Tibial artery (tissue), 4 donors: ENCODE data around the gene ORC5.

Experiments used
- DNase-seq, 2 donors: peaks; one replicate each; pipeline ENCODE4 v3.0.0-alpha.2; 2019
- H3K27ac ChIP-seq, 2 donors: fragments of 200-600 bp; sonication (generic) in 1 of 2; 1 replicate in 1 of 2; 2 replicates in 1 of 2; pipeline ENCODE4 v1.5.1; 2018 to 2019; ENCODE audit warnings: mild to moderate bottlenecking in 1 of 2
- H3K27me3 ChIP-seq, 2 donors: fragments of 200-600 bp; sonication (generic) in 1 of 2; one replicate each; pipeline versions ENCODE4 v1.5.1 to v1.6.0; 2016 to 2019
- H3K36me3 ChIP-seq, 3 donors: fragments of 200-600 bp; sonication (generic) in 2 of 3; one replicate each; pipeline ENCODE4 v1.5.1; 2016 to 2019; ENCODE audit warnings: mild to moderate bottlenecking in 2 of 3
- H3K4me1 ChIP-seq, 4 donors: fragments of 200-600 bp; sonication (generic) in 2 of 4; 1 replicate in 3 of 4; 2 replicates in 1 of 4; pipeline ENCODE4 v1.5.1; 2016 to 2019
- H3K4me3 ChIP-seq, 2 donors: fragments of 200-600 bp; sonication (generic) in 1 of 2; 1 replicate in 1 of 2; 2 replicates in 1 of 2; pipeline ENCODE4 v1.5.1; 2018 to 2019; ENCODE audit warnings: mild to moderate bottlenecking in 2 of 2
- H3K9me3 ChIP-seq, 3 donors: fragments of 200-600 bp; sonication (generic) in 1 of 3; one replicate each; pipeline ENCODE4 v1.5.1; 2016 to 2019
- CTCF ChIP-seq, 2 experiments: fragments of 200-600 bp in 1 of 2; fragments of 450-650 bp in 1 of 2; IDR thresholded peaks; one replicate each; pipeline ENCODE4 v1.5.1; 2017 to 2019; ENCODE audit warnings: antibody characterized with exemption in 2 of 2, mild to moderate bottlenecking in 1 of 2, moderate library complexity in 1 of 2
- intact Hi-C: fragments of 100-400 bp; cut with DNase I; formaldehyde crosslinking; loops from one replicate; pipeline ENCODE4 v1.15.0; 2023; ENCODE audit warnings: low total_unique reads

Gene ORC5

GRCh38 chr7:104207348-104207730 is 474 bp downstream of the ORC5 start:
- H3K27ac ChIP-seq, result peak overlapping the region; percentile 86 to 94
- no peaks in the 10 kb centered on the region for H3K27me3 ChIP-seq
- intact Hi-C loops, result no loop called here
- DNase-seq, result no peak
- H3K4me3 ChIP-seq, result peak overlapping the region; percentile 85 to 86
- H3K9me3 ChIP-seq, result no peaks in the 10 kb centered on the region
- H3K4me1 ChIP-seq, result peaks cover 0 to 30% (median 10%) of the 10 kb centered on the region in 4 donors
- peaks cover 4 to 14% (median 14%) of the 10 kb centered on the region in 3 donors for H3K36me3 ChIP-seq
- TF ChIP-seq CTCF (IDR thresholded peaks at IDR 0.05), result no peak

GRCh38 chr7:104206841-104207240 is 972 bp downstream of the ORC5 start:
- intact Hi-C loops, result no loop called here
- H3K36me3 ChIP-seq, result peaks cover 9 to 18% (median 17%) of the 10 kb centered on the region in 3 donors
- no peaks in the 10 kb centered on the region for H3K27me3 ChIP-seq
- H3K4me3 ChIP-seq, result peak overlapping the region; percentile 85 to 86
- H3K9me3 ChIP-seq, result no peaks in the 10 kb centered on the region
- TF ChIP-seq CTCF (IDR thresholded peaks at IDR 0.05), result no peak
- DNase-seq, result no peak
- H3K4me1 ChIP-seq, result peaks cover 0 to 30% (median 10%) of the 10 kb centered on the region in 4 donors
- peak overlapping the region; percentile 86 to 94 for H3K27ac ChIP-seq

GRCh38 chr7:104198673-104199278 is 9.0 kb downstream of the ORC5 start:
- no peaks in the 10 kb centered on the region for H3K4me1 ChIP-seq
- no peak for DNase-seq
- no peaks in the 10 kb centered on the region for H3K27me3 ChIP-seq
- intact Hi-C loops, result no loop called here
- H3K36me3 ChIP-seq, result peaks cover 53 to 84% (median 54%) of the 10 kb centered on the region in 3 donors
- no peak overlapping the region for H3K27ac ChIP-seq
- no peak for TF ChIP-seq CTCF (IDR thresholded peaks at IDR 0.05)
- H3K4me3 ChIP-seq, result no peak overlapping the region
- H3K9me3 ChIP-seq, result no peaks in the 10 kb centered on the region

- no peak for DNase-seq
- Histone ChIP-seq H3K27me3 (no peaks in the 10 kb centered on the region), H3K4me1 (no peaks in the 10 kb centered on the region), H3K4me3 (no peak overlapping the region), H3K9me3 (no peaks in the 10 kb centered on the region), H3K36me3 (peaks cover 41 to 72% (median 46%) of the 10 kb centered on the region in 3 donors), H3K27ac (no peak overlapping the region)
- TF ChIP-seq CTCF (IDR thresholded peaks at IDR 0.05), result no peak
- intact Hi-C loops, result no loop called here
Observed at GRCh38 chr7:104196161-104196560, 11.7 kb downstream of the ORC5 start.

GRCh38 chr7:104192434-104192833 is 15.4 kb downstream of the ORC5 start:
- no peaks in the 10 kb centered on the region for H3K4me1 ChIP-seq
- no peak overlapping the region for H3K27ac ChIP-seq
- intact Hi-C loops, result no loop called here
- H3K36me3 ChIP-seq, result peaks cover 19 to 58% (median 35%) of the 10 kb centered on the region in 3 donors
- no peaks in the 10 kb centered on the region for H3K9me3 ChIP-seq
- no peaks in the 10 kb centered on the region for H3K27me3 ChIP-seq
- no peak for TF ChIP-seq CTCF (IDR thresholded peaks at IDR 0.05)
- no peak overlapping the region for H3K4me3 ChIP-seq
- DNase-seq, result no peak
